Adrenal gland (tissue), 19 donors: ENCODE results near the gene CYP39A1. TPM values are rescaled to one million over a fixed set of nuclear protein-coding genes. Genes with fewer than 3 reads are reported as not detected.

Source experiments
- DNase-seq, 7 donors: peaks; one replicate each; pipeline ENCODE4 v3.0.0-alpha.2; 2019 to 2020
- H3K27ac ChIP-seq, 5 donors: fragments of 200-600 bp; sonication (generic) in 4 of 5; 1 replicate in 3 of 5; 2 replicates in 2 of 5; pipeline versions ENCODE4 v1.5.1 to v1.8.0; 2016 to 2020; ENCODE audit warnings: mild to moderate bottlenecking in 1 of 5
- H3K27me3 ChIP-seq: fragments of 200-600 bp; 2 replicates; pipeline ENCODE4 v1.8.0; 2021
- H3K36me3 ChIP-seq, 2 donors: fragments of 200-600 bp; replicated peaks in 1 of 2; 1 replicate in 1 of 2; 2 replicates in 1 of 2; pipeline versions ENCODE4 v1.5.1 to v1.8.0; 2018 to 2022
- H3K4me1 ChIP-seq, 2 donors: fragments of 200-600 bp; replicated peaks in 1 of 2; 1 replicate in 1 of 2; 2 replicates in 1 of 2; pipeline versions ENCODE4 v1.5.1 to v1.8.0; 2018 to 2021
- H3K4me3 ChIP-seq, 4 donors: fragments of 200-600 bp; sonication (generic) in 3 of 4; one replicate each; pipeline ENCODE4 v1.5.1; 2016 to 2018
- H3K9me3 ChIP-seq, 3 donors: fragments of 200-600 bp; sonication (generic) in 1 of 3; replicated peaks in 1 of 3; 1 replicate in 2 of 3; 2 replicates in 1 of 3; pipeline versions ENCODE4 v1.5.1 to v1.8.0; 2016 to 2021
- POLR2A ChIP-seq, 2 donors: fragments of 450-650 bp; IDR thresholded peaks; one replicate each; pipeline ENCODE4 v1.6.1; 2017; ENCODE audit warnings: antibody characterized with exemption in 2 of 2, mild to moderate bottlenecking in 2 of 2, moderate library complexity in 1 of 2
- WGBS, 4 donors: extraction: QIAGEN DNeasy Blood & Tissue Kit in 2 of 4; methylation state at CpG; one replicate each; pipeline versions ENCODE4 v1.1.5 to v1.1.7; 2013 to 2017; 5-methylcytosine and 5-hydroxymethylcytosine counted together
- intact Hi-C, 2 donors: fragments of 100-400 bp; cut with DNase I; formaldehyde crosslinking; loops; one replicate each; pipeline versions ENCODE4 v1.14.1 to v1.15.0; 2022 to 2023
- long read RNA-seq, 10 donors: library from polyadenylated mRNA in 3 of 10; unstranded in 2 of 10; stranded (forward) in 1 of 10; transcript quantifications; one replicate each; pipeline ENCODE4 v2.0.0 and lab custom pipeline, GENCODE V29; 2021 to 2026
- polyA plus RNA-seq, 3 donors: library from polyadenylated mRNA; stranded (reverse); fragments of 200-250 nt in 2 of 3; fragments of 350-450 nt in 1 of 3; fragmentation: Illumina TruSeq in 1 of 3; extraction: RNeasy Lipid Tissue Mini Kit (QIAGEN cat#74804) in 1 of 3; gene quantifications; one replicate each; pipeline ENCODE4 v1.2.3, GENCODE V29; 2013 to 2014
- total RNA-seq, 9 donors: library from RNA; depleted of rRNA in 4 of 9; stranded (reverse); fragments of >200 nt in 4 of 9; fragments of 120-200 nt in 1 of 9; fragmentation: NEBNext Ultra II Directional in 1 of 9; extraction: Animal tissue kit (Norgen Biotek cat#: 25700) in 1 of 9; gene quantifications; one replicate each; pipeline versions ENCODE4 v1.1.0 to v1.2.4, GENCODE V29; 2013 to 2023
- TF ChIP-seq, protein P1 (sequence below), 6 experiments: fragments of 450-650 bp in 4 of 6; fragments of 200-600 bp in 2 of 6; sonication (generic) in 1 of 6; IDR thresholded peaks; 1 replicate in 5 of 6; 2 replicates in 1 of 6; pipeline versions ENCODE4 v1.5.1 to v1.8.0; 2016 to 2021; ENCODE audit warnings: antibody characterized with exemption in 6 of 6, mild to moderate bottlenecking in 2 of 6, moderate library complexity in 1 of 6
- donor health status: healthy with polysubstance abuse.
- donor health status: Bipolar disorder and iron deficiency.
- donor health status: DM: yes; HTN: yes; CAD: no.
- donor health status: DM: no; HTN: no; CAD: no.
- donor health status: DM: no; HTN: no; CAD: no.
- donor health status: DM: yes; HTN: yes; CAD: no.

Gene CYP39A1, protein sequence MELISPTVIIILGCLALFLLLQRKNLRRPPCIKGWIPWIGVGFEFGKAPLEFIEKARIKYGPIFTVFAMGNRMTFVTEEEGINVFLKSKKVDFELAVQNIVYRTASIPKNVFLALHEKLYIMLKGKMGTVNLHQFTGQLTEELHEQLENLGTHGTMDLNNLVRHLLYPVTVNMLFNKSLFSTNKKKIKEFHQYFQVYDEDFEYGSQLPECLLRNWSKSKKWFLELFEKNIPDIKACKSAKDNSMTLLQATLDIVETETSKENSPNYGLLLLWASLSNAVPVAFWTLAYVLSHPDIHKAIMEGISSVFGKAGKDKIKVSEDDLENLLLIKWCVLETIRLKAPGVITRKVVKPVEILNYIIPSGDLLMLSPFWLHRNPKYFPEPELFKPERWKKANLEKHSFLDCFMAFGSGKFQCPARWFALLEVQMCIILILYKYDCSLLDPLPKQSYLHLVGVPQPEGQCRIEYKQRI
- total RNA-seq (10 to 100 TPM in 1 of 9 donors, 1 to 10 TPM in 7, under 1 TPM in 1; 0.63 to 11.3 (median 4.7) TPM), polyA plus RNA-seq (1 to 10 TPM; 2.7 to 3.2 (median 2.9) TPM)
- long read RNA-seq, donor 1, partial matches to known transcripts: 0 of 2 reads
- long read RNA-seq, donor 1, other reads (novel, unspliced or antisense): 0 of 2 reads
- long read RNA-seq, donor 2: 0 reads
- long read RNA-seq, donor 3: 0 reads
- long read RNA-seq, donor 4, partial matches to known transcripts: 0 of 2 reads
- long read RNA-seq, donor 4, other reads (novel, unspliced or antisense): 1 of 2 reads
- long read RNA-seq, donor 5, partial matches to known transcripts: 0 of 5 reads
- long read RNA-seq, donor 5, other reads (novel, unspliced or antisense): 3 of 5 reads
- long read RNA-seq, donor 6, partial matches to known transcripts: 0 of 2 reads
- long read RNA-seq, donor 6, other reads (novel, unspliced or antisense): 1 of 2 reads
- long read RNA-seq, donor 7: 0 reads
- long read RNA-seq, donor 8, partial matches to known transcripts: 0 of 1 reads
- long read RNA-seq, donor 8, other reads (novel, unspliced or antisense): 0 of 1 reads
- long read RNA-seq, donor 9, partial matches to known transcripts: 0 of 4 reads
- long read RNA-seq, donor 9, other reads (novel, unspliced or antisense): 0 of 4 reads
- long read RNA-seq, donor 10: 0 reads

DNA sequence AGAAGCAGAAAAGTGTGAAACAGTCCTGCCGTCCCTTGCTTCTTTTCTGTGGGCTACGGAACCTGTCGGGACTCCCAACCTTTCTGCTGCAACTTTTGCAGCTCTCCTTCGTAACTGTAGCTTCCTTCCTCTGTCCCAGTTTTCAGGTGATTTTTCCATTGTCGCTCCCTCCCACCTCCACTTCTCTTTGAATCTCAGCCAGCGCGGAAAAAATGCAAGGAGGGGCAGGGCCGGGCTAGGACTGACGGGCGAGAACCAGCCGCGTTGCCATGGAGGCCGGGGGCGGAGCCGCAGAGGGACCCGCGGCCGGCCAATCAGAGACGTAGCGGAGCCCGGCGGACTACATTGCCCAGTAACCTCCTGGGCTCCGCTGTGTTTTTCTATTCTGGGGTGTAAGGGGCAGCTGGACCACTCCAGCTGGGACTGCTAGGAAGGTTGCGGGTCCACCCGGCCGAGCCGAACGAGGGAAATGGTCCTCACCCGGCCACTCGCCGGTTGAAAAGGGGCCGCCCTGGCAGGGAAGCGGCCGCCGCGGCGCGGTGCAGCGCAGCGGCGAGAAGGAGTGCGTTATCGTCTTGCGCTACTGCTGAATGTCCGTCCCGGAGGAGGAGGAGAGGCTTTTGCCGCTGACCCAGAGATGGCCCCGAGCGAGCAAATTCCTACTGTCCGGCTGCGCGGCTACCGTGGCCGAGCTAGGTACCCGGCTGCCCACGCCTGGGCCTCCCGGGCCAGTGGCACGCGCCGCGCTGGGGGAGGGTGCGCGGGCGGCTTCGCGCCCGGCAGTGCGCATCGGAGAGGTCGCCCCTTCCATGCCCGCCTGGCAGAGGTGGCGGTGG, at the start of gene CYP39A1, which contains the start of gene SLC25A27:
TSS of gene CYP39A1 (minus strand) at position 216 of the 836 bp plus-strand sequence. CDS start 236 bp downstream, outside the sequence.
TSS of gene SLC25A27 (plus strand) at position 373 of the 836 bp plus-strand sequence. CDS start at position 591, 218 bp downstream.
- no peaks in the 10 kb centered on the region for H3K27me3 ChIP-seq
- 0 to 1% (median 0%) methylated on average over 27 to 72 of the region's 72 CpGs for WGBS, 4 donors
- peak within 1 kb of the TSS; percentile 39 to 84 (median 67) for H3K4me3 ChIP-seq
- H3K9me3 ChIP-seq: no peaks in the 10 kb centered on the region
- peak; percentile 21 to 55 for TF ChIP-seq POLR2A (IDR thresholded peaks at IDR 0.05)
- TF ChIP-seq, protein P1, sequence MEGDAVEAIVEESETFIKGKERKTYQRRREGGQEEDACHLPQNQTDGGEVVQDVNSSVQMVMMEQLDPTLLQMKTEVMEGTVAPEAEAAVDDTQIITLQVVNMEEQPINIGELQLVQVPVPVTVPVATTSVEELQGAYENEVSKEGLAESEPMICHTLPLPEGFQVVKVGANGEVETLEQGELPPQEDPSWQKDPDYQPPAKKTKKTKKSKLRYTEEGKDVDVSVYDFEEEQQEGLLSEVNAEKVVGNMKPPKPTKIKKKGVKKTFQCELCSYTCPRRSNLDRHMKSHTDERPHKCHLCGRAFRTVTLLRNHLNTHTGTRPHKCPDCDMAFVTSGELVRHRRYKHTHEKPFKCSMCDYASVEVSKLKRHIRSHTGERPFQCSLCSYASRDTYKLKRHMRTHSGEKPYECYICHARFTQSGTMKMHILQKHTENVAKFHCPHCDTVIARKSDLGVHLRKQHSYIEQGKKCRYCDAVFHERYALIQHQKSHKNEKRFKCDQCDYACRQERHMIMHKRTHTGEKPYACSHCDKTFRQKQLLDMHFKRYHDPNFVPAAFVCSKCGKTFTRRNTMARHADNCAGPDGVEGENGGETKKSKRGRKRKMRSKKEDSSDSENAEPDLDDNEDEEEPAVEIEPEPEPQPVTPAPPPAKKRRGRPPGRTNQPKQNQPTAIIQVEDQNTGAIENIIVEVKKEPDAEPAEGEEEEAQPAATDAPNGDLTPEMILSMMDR (IDR thresholded peaks at IDR 0.05): no peak
- peak within 1 kb of the TSS; percentile 33 to 90 (median 71) for H3K27ac ChIP-seq
- H3K36me3 ChIP-seq: no peaks in the 10 kb centered on the region
- intact Hi-C loops: no loop called here
- DNase-seq: peak; percentile 93 to 97 (median 95)
- peaks cover 4 to 21% of the 10 kb centered on the region in 2 donors for H3K4me1 ChIP-seq

- 62 to 80% (median 72%) methylated on average over 1 of the region's 1 CpG for WGBS, 4 donors
- H3K36me3 ChIP-seq: no peaks in the 10 kb centered on the region
- DNase-seq: no peak
- H3K9me3 ChIP-seq: no peaks in the 10 kb centered on the region
- no peak for TF ChIP-seq POLR2A (IDR thresholded peaks at IDR 0.05)
- TF ChIP-seq, protein P1 (IDR thresholded peaks at IDR 0.05): no peak
- no peak overlapping the region for H3K4me3 ChIP-seq
- no peaks in the 10 kb centered on the region for H3K27me3 ChIP-seq
- intact Hi-C loops: no loop called here
- H3K4me1 ChIP-seq: no peaks in the 10 kb centered on the region
- H3K27ac ChIP-seq: no peak overlapping the region
These were observed 47.4 kb upstream of the CYP39A1 start for GRCh38 chr6:46699970-46700369.

DNA sequence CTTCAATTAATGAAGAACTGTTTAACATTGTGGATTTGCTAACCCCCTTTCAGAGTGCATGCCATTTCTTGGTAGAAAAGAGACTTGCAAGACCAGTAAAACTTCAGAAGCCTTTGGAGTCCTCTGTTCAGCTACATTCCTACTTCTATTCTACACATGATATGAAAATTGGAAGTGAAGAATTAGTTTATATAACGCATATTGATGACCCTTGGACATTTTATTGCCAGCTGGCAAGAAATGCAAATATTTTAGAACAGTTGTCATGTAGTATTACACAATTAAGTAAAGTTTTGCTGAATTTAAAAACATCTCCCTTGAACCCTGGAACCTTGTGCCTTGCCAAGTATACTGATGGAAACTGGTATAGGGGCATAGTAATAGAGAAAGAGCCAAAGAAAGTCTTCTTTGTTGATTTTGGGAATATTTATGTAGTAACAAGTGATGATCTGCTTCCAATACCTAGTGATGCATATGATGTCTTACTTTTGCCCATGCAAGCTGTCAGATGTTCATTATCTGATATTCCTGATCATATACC, 38.4 kb upstream of the CYP39A1 start:
- no peak for TF ChIP-seq POLR2A (IDR thresholded peaks at IDR 0.05)
- TF ChIP-seq, protein P1 (IDR thresholded peaks at IDR 0.05): no peak
- Histone ChIP-seq H3K27me3 (no peaks in the 10 kb centered on the region), H3K4me3 (no peak overlapping the region), H3K27ac (no peak overlapping the region), H3K36me3 (no peaks in the 10 kb centered on the region), H3K4me1 (no peaks in the 10 kb centered on the region), H3K9me3 (no peaks in the 10 kb centered on the region)
- DNase-seq: no peak
- intact Hi-C loops: no loop called here
- WGBS, 4 donors: 45 to 69% (median 55%) methylated on average over 1 of the region's 1 CpG
